Posterior cingulate gyrus (tissue), 11 donors: ENCODE data around the gene KCNA2.

Experiments used
- DNase-seq, 10 donors: peaks; one replicate each; pipeline versions ENCODE4 v3.0.0 to v3.0.0-alpha.2; 2020 to 2021; ENCODE audit warnings: mixed read lengths in 3 of 10
- intact Hi-C: fragments of 100-400 bp; cut with DNase I; formaldehyde crosslinking; loops from one replicate; pipeline ENCODE4 v1.15.1; 2023

The KCNA2 gene

DNA sequence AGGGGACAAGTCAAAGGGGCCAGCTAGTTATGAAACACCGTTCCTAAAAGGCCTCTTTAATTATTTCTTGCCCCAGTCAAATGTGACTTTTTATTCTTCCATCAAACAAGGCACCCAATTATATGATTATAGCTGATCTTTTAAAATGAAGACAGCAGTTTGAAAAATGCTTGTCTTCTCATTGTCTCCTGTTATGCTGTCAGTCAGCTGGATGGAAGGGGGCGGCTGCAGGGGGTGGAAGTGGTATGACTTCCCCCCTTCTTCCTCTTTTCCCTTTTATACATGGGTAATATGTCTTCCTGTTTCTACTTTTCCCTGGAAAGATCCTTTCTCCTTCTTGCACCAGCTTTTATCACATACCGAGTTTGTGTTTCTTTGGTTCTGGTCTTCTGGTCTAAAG, 61.4 kb downstream of the KCNA2 start:
- intact Hi-C loops = no loop called here

More for the DNA sequence above, 61.4 kb downstream of the KCNA2 start:
- DNase-seq = no peak
